ENCODE results near the gene ZDHHC1. TPM values are rescaled to one million over a fixed set of nuclear protein-coding genes. Genes with fewer than 3 reads are reported as not detected.

Gene ZDHHC1
- total and polyA plus RNA-seq, 2 of the 13 experiments (the other 11 are each of a cell fraction or from before 2014, with no cell fraction given) = 0.51 to 1.1 TPM

GRCh38 chr16:67430977-67431774, 14.9 kb upstream of the ZDHHC1 start, which contains the start of gene HSD11B2 (continued):
- peak; percentile 63; the same call in 1 of the 2 replicates for TF ChIP-seq HES4 (CRISPR knock-in tag; IDR thresholded peaks at IDR 0.05; ENCODE audit: borderline replicate concordance)
- TF ChIP-seq ZNF567 (CRISPR knock-in tag; IDR thresholded peaks at IDR 0.05; ENCODE audit: borderline replicate concordance) = no peak
- TF ChIP-seq KDM2A (CRISPR knock-in tag; IDR thresholded peaks at IDR 0.05; ENCODE audit: borderline replicate concordance, low read depth) = no peak
- peak; percentile 30; the same call in 1 of the 2 replicates for TF ChIP-seq DRAP1 (CRISPR knock-in tag; IDR thresholded peaks at IDR 0.05)
- TF ChIP-seq SMYD3 (CRISPR knock-in tag; IDR thresholded peaks at IDR 0.05) = no peak
- TF ChIP-seq KDM1A (CRISPR knock-in tag; IDR thresholded peaks at IDR 0.05) = no peak
- TF ChIP-seq MXD3 (CRISPR knock-in tag; IDR thresholded peaks at IDR 0.05) = no peak
- TF ChIP-seq NFKBIZ (CRISPR knock-in tag; IDR thresholded peaks at IDR 0.05) = no peak
- no peak for TF ChIP-seq ZNF180 (CRISPR knock-in tag; IDR thresholded peaks at IDR 0.05; ENCODE audit: borderline replicate concordance, low read depth)
- peak; percentile 20 for TF ChIP-seq U2AF1 (optimal IDR thresholded peaks at IDR 0.05; ENCODE audit: low read depth, low read length)
- TF ChIP-seq NFATC3 (CRISPR knock-in tag; IDR thresholded peaks at IDR 0.05) = no peak
- no peak for TF ChIP-seq ZNF891 (CRISPR knock-in tag; IDR thresholded peaks at IDR 0.05)
- TF ChIP-seq ZNF782 (CRISPR knock-in tag; IDR thresholded peaks at IDR 0.05; ENCODE audit: borderline replicate concordance) = no peak
- no peak for TF ChIP-seq ZNF615 (CRISPR knock-in tag; IDR thresholded peaks at IDR 0.05; ENCODE audit: borderline replicate concordance)
- TF ChIP-seq, protein P1, sequence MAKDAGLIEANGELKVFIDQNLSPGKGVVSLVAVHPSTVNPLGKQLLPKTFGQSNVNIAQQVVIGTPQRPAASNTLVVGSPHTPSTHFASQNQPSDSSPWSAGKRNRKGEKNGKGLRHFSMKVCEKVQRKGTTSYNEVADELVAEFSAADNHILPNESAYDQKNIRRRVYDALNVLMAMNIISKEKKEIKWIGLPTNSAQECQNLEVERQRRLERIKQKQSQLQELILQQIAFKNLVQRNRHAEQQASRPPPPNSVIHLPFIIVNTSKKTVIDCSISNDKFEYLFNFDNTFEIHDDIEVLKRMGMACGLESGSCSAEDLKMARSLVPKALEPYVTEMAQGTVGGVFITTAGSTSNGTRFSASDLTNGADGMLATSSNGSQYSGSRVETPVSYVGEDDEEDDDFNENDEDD (CRISPR knock-in tag; IDR thresholded peaks at IDR 0.05; ENCODE audit: borderline replicate concordance) = 0 out of 2 replicates have a peak, but pooled peaks have one; percentile 40
- TF ChIP-seq ZNF260 (CRISPR knock-in tag; IDR thresholded peaks at IDR 0.05; ENCODE audit: borderline replicate concordance, low read depth) = no peak
- TF ChIP-seq TCF7L2 (IDR thresholded peaks at IDR 0.05; ENCODE audit: low read depth, low read length) = no peak
- no peak for TF ChIP-seq FOSL2 (CRISPR knock-in tag; IDR thresholded peaks at IDR 0.05)
- no peak for TF ChIP-seq PRDM4 (CRISPR knock-in tag; IDR thresholded peaks at IDR 0.05; ENCODE audit: borderline replicate concordance)
- TF ChIP-seq, protein P2, sequence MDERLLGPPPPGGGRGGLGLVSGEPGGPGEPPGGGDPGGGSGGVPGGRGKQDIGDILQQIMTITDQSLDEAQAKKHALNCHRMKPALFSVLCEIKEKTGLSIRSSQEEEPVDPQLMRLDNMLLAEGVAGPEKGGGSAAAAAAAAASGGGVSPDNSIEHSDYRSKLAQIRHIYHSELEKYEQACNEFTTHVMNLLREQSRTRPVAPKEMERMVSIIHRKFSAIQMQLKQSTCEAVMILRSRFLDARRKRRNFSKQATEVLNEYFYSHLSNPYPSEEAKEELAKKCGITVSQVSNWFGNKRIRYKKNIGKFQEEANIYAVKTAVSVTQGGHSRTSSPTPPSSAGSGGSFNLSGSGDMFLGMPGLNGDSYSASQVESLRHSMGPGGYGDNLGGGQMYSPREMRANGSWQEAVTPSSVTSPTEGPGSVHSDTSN (CRISPR knock-in tag; IDR thresholded peaks at IDR 0.05) = no peak
- TF ChIP-seq NCOA5 (CRISPR knock-in tag; IDR thresholded peaks at IDR 0.05) = no peak
- TF ChIP-seq HNRNPK (IDR thresholded peaks at IDR 0.05; ENCODE audit: low read depth, low read length, poor library complexity, severe bottlenecking) = no peak
- TF ChIP-seq HMG20A (CRISPR knock-in tag; IDR thresholded peaks at IDR 0.05; ENCODE audit: borderline replicate concordance) = no peak
- TF ChIP-seq GTF2F1 (IDR thresholded peaks at IDR 0.05; ENCODE audit: low read length) = no peak
- no peak; the same call in 1 of the 2 replicates for TF ChIP-seq NFYB (CRISPR knock-in tag; IDR thresholded peaks at IDR 0.05)
- TF ChIP-seq DNMT1 (CRISPR knock-in tag; IDR thresholded peaks at IDR 0.05) = 0 out of 2 replicates have a peak, but pooled peaks have one; percentile 33

Measured in HepG2 (cell line).